ENCODE results near the gene PHRF1.
A peak's percentile ranks its signal among the peaks of the same experiment; 100 is the strongest.

PHRF1 gene

GRCh38 chr11:575996-576768 lies at the start of gene PHRF1:
TSS of gene PHRF1 (plus strand) at chr11:576470. CDS start at chr11:581513, 5,043 bp downstream.
- Histone ChIP-seq H3K27ac (peak within 1 kb of the TSS; percentile 100), H3K27me3 (peaks cover 16% of the 10 kb centered on the region), H3K36me3 (peaks cover 29% of the 10 kb centered on the region), H3K9me3 (no peaks in the 10 kb centered on the region), H3K4me1 (peaks cover 53% of the 10 kb centered on the region), H4K20me1 (peaks cover 54% of the 10 kb centered on the region), H3K4me3 (peak within 1 kb of the TSS; percentile 86), H3K9ac (peak within 1 kb of the TSS; percentile 100), H3K4me2 (peak within 1 kb of the TSS; percentile 100)
- TF ChIP-seq Cebpa-rat (IDR thresholded peaks at IDR 0.05): no peak

DNA sequence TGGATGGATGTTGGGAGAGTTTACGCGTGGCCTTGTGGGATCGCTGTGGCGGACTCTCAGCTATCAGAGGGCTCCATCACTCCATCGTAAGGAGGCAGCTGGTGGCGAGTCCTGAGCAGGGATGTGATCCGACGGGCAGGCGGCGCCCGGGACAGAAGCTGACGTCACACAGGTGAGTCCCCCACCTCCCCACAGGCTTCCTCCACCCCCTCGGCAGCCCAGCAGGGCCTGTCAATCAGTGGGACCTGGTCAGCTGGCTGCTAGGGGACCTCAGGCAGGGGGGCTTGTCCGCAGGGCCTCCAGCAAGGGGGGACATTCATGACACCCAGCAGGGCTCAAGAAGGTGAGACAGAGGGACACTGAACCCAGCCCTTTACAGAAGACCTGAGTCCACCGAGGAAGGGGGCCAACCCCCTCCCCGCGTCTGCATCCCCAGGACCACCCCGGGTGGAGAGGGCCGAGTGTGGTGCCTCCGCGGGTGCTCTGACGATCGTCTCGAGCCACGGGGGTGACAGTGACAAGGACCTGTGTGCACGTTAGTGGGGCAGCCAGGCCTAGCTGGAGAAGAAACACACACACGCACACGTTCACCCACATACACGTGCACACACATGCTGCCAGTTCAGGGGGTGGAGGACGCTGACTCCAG lies 48.0 kb upstream of the PHRF1 start:
- Histone ChIP-seq H3K9me3 (no peaks in the 10 kb centered on the region), H3K27me3 (no peaks in the 10 kb centered on the region), H3K27ac (no peak overlapping the region), H3K4me1 (peaks cover 3% of the 10 kb centered on the region), H4K20me1 (peaks cover 33% of the 10 kb centered on the region), H3K4me3 (no peak overlapping the region), H3K4me2 (no peak overlapping the region), H3K9ac (no peak overlapping the region), H3K36me3 (peaks cover 50% of the 10 kb centered on the region)
- no peak for TF ChIP-seq Cebpa-rat (IDR thresholded peaks at IDR 0.05)

GRCh38 chr11:528815-529727 lies 47.2 kb upstream of the PHRF1 start:
- peaks cover 58% of the 10 kb centered on the region for H3K36me3 ChIP-seq
- no peak overlapping the region for H3K4me3 ChIP-seq
- H4K20me1 ChIP-seq: peaks cover 41% of the 10 kb centered on the region
- no peak overlapping the region for H3K27ac ChIP-seq
- peaks cover 11% of the 10 kb centered on the region for H3K4me1 ChIP-seq
- no peak overlapping the region for H3K9ac ChIP-seq
- no peaks in the 10 kb centered on the region for H3K27me3 ChIP-seq
- no peaks in the 10 kb centered on the region for H3K9me3 ChIP-seq
- H3K4me2 ChIP-seq: no peak overlapping the region
- no peak for TF ChIP-seq Cebpa-rat (IDR thresholded peaks at IDR 0.05)

DNA sequence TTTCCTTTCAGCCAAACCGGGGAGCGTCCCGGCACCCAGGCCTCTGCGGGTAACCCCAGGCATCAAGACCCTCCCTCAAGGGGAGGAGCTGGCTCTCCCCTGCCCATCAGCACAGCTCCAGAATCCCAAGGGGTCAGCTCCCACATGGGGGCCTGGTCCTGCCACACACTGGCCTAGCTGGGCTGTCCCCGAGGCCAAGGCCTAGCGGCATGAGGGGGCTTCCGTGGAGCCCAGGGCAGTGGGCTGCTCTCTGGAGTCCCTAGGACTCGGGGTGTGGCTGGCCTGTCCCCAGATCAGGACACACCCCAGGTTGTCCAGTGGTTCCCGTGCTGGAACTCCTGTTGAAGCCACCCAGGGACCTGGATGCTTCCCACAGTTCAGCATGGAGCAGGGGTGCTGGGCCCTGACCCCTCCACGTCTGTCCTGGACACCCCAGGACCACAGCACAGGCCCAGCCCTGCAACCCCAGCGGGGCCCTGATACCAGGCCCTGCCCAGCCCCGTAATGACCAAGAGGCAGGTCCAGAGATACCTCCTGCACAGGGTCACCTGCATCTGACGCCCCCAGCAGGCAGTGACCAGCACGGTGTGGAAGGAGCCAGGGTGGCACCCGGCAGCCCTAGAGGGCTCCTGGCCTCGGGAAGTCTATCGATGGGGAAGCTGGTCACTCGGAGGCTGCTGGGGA lies 46.4 kb upstream of the PHRF1 start:
- Histone ChIP-seq H3K9me3 (no peaks in the 10 kb centered on the region), H3K36me3 (peaks cover 59% of the 10 kb centered on the region), H3K4me1 (peaks cover 16% of the 10 kb centered on the region), H3K4me2 (no peak overlapping the region), H3K9ac (no peak overlapping the region), H3K27me3 (no peaks in the 10 kb centered on the region), H3K27ac (no peak overlapping the region), H3K4me3 (no peak overlapping the region), H4K20me1 (peaks cover 49% of the 10 kb centered on the region)
- TF ChIP-seq Cebpa-rat (IDR thresholded peaks at IDR 0.05): no peak

GRCh38 chr11:530960-531831 lies 45.1 kb upstream of the PHRF1 start:
- no peak overlapping the region for H3K4me2 ChIP-seq
- peaks cover 20% of the 10 kb centered on the region for H3K4me1 ChIP-seq
- 0 out of 2 replicates have a peak overlapping the region, but pooled peaks have one; percentile 2 for H3K9ac ChIP-seq
- no peak overlapping the region for H3K4me3 ChIP-seq
- no peaks in the 10 kb centered on the region for H3K27me3 ChIP-seq
- H3K9me3 ChIP-seq: no peaks in the 10 kb centered on the region
- peaks cover 59% of the 10 kb centered on the region for H3K36me3 ChIP-seq
- no peak overlapping the region for H3K27ac ChIP-seq
- H4K20me1 ChIP-seq: peaks cover 50% of the 10 kb centered on the region
- TF ChIP-seq Cebpa-rat (IDR thresholded peaks at IDR 0.05): no peak

DNA sequence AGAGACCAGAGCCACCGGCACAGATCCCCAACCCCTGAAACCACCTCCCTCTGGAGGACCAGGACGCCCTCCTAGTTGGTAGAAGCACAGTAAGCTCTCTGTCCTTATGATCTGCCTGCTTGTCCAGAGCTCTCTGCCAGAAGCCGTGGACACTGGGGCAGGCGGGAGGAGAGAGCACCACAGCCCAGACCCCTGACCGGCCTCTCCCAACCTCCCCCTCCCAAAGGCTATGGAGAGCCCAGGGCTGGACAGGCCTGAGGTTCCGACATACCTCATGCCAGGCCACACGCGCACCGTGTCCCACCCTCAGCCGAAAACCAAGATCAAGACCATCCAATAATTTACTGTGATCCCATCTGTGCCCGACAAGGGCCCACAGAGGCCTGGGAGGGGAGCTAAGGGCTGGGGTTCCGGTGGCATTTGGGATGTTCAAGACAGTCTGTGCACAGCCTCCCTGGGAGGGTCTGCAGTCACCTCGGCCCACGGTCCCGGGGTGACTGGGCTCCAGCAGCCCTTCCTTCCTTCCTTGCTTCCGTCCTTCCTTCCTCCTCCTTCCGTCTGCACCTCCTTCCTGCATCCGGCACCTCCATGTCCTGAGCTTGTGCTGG lies 44.2 kb upstream of the PHRF1 start:
- no peak for TF ChIP-seq Cebpa-rat (IDR thresholded peaks at IDR 0.05)
- H3K9ac ChIP-seq: 0 out of 2 replicates have a peak overlapping the region, but pooled peaks have one; percentile 2
- H3K4me2 ChIP-seq: no peak overlapping the region
- H3K4me3 ChIP-seq: no peak overlapping the region
- H3K36me3 ChIP-seq: peaks cover 59% of the 10 kb centered on the region
- H3K27ac ChIP-seq: no peak overlapping the region
- no peaks in the 10 kb centered on the region for H3K27me3 ChIP-seq
- peaks cover 28% of the 10 kb centered on the region for H3K4me1 ChIP-seq
- H4K20me1 ChIP-seq: peaks cover 50% of the 10 kb centered on the region
- no peaks in the 10 kb centered on the region for H3K9me3 ChIP-seq

GRCh38 chr11:532527-532985 lies 43.7 kb upstream of the PHRF1 start:
- Histone ChIP-seq H3K9me3 (no peaks in the 10 kb centered on the region), H3K27me3 (no peaks in the 10 kb centered on the region), H3K27ac (no peak overlapping the region), H3K4me2 (no peak overlapping the region), H3K4me3 (no peak overlapping the region), H3K36me3 (peaks cover 59% of the 10 kb centered on the region), H3K4me1 (peaks cover 32% of the 10 kb centered on the region), H3K9ac (no peak overlapping the region), H4K20me1 (peaks cover 52% of the 10 kb centered on the region)
- TF ChIP-seq Cebpa-rat (IDR thresholded peaks at IDR 0.05): no peak

DNA sequence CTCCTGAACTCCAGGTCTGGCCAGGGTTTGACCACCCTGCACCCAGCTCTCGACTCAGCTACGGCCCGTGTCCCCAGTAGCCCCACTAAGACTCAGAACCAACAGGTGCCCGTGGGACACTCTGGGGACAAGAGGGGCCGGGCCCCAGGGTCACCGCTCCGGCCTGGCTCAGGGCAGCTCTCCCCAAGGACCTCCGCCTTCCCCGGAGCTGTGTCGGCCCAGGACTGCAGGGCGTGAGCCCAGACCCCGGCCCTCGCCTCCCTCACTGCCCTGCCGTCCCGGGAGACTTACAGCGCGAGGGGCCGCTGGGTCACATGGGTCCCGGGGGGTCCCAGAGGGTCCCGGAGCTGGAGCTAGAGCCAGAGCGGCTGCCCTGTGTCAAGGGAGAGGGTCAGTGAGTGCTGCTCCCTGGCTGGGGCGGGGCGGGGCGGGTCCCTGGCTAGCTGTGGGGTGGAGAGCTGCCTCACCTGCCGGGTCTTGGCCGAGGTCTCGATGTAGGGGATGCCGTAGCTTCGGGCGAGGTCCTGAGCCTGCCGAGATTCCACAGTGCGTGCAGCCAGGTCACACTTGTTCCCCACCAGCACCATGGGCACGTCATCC lies 43.2 kb upstream of the PHRF1 start:
- Histone ChIP-seq H4K20me1 (peaks cover 57% of the 10 kb centered on the region), H3K27ac (no peak overlapping the region), H3K27me3 (no peaks in the 10 kb centered on the region), H3K4me2 (peak overlapping the region; percentile 90; the same call in 1 of the 2 replicates), H3K9ac (no peak overlapping the region), H3K4me3 (no peak overlapping the region), H3K4me1 (peaks cover 38% of the 10 kb centered on the region), H3K36me3 (peaks cover 56% of the 10 kb centered on the region), H3K9me3 (no peaks in the 10 kb centered on the region)
- TF ChIP-seq Cebpa-rat (IDR thresholded peaks at IDR 0.05): no peak
